Renal cortex interstitium (tissue), 11 donors: ENCODE data around the gene RPTOR. TPM values are rescaled to one million over a fixed set of nuclear protein-coding genes. Genes with fewer than 3 reads are reported as not detected.

Source experiments
- DNase-seq, 11 donors: peaks; one replicate each; pipeline ENCODE4 v3.0.0-alpha.2; 2013; ENCODE audit warnings: low read depth in 9 of 11, low spot score in 4 of 11; ENCODE audit errors: extremely low read depth in 1 of 11
- polyA plus RNA-seq, 3 donors: library from polyadenylated mRNA; unstranded; fragments of 120-200 nt; gene quantifications; one replicate each; pipeline ENCODE4 v1.2.1, GENCODE V29; 2013; ENCODE audit not compliant: insufficient read length in 3 of 3

RPTOR gene
- polyA plus RNA-seq, 3 donors: 17.2 to 22.5 (median 21.4) TPM

- DNase-seq: no peak
Measured at GRCh38 chr17:80835816-80836657, 291.4 kb downstream of the RPTOR start.

- DNase-seq: no peak
Measured at GRCh38 chr17:80836658-80836965, 292.0 kb downstream of the RPTOR start.

- DNase-seq: no peak
Measured at GRCh38 chr17:80836971-80837481, 292.4 kb downstream of the RPTOR start.

- no peak for DNase-seq
Measured at GRCh38 chr17:80837711-80838110, 293.1 kb downstream of the RPTOR start.

GRCh38 chr17:80838311-80839025 lies 293.8 kb downstream of the RPTOR start:
- no peak for DNase-seq

GRCh38 chr17:80839026-80839345 lies 294.3 kb downstream of the RPTOR start:
- no peak for DNase-seq

GRCh38 chr17:80839511-80839941 lies 294.9 kb downstream of the RPTOR start:
- DNase-seq: no peak

- DNase-seq: no peak
Measured at GRCh38 chr17:80839970-80840369, 295.3 kb downstream of the RPTOR start.

GRCh38 chr17:80842456-80843013 lies 297.9 kb downstream of the RPTOR start:
- DNase-seq: no peak

GRCh38 chr17:80843741-80844156 lies 299.1 kb downstream of the RPTOR start:
- no peak for DNase-seq

- no peak for DNase-seq
Measured at GRCh38 chr17:80844418-80844990, 299.9 kb downstream of the RPTOR start.

- peak in 1 of 11 donors; percentile 36 for DNase-seq
Measured at GRCh38 chr17:80845069-80845862, 300.6 kb downstream of the RPTOR start.

GRCh38 chr17:80845863-80846671 lies 301.4 kb downstream of the RPTOR start:
- no peak for DNase-seq

- no peak for DNase-seq
Measured at GRCh38 chr17:80846932-80847331, 302.3 kb downstream of the RPTOR start.

- no peak for DNase-seq
Measured at GRCh38 chr17:80847496-80848230, 303.0 kb downstream of the RPTOR start.

GRCh38 chr17:80848449-80849102 lies 303.9 kb downstream of the RPTOR start:
- no peak for DNase-seq

GRCh38 chr17:80849119-80849518 lies 304.5 kb downstream of the RPTOR start:
- no peak for DNase-seq
